Activated naive CD8-positive, alpha-beta T cell treated with anti-CD3 and anti-CD28 coated beads, Interleukin-2, amount 50 U/mL, for 16 hours (primary cell): ENCODE measurements around the gene KBTBD6.
A peak's percentile ranks its signal among the peaks of the same experiment; 100 is the strongest.
"Not testable (repeated sequence)": the region's sequence is repeated elsewhere in the genome, so short reads cannot be mapped to it uniquely, and the experiment has no call there.

Experiments
- DNase-seq: peaks from one replicate; pipeline ENCODE4 v3.0.0-alpha.2; 2020; ENCODE audit warnings: low read depth, low spot score

The KBTBD6 gene

GRCh38 chr13:41132512-41133152 is at the start of gene KBTBD6:
TSS of gene KBTBD6 (minus strand) at chr13:41132802. CDS start at chr13:41132511, 291 bp downstream.
- DNase-seq, result peak; percentile 88

- DNase-seq, result no peak
Measured at GRCh38 chr13:41182231-41182630, 49.6 kb upstream of the KBTBD6 start.

- no peak for DNase-seq
Measured at GRCh38 chr13:41179593-41180250, 47.1 kb upstream of the KBTBD6 start.

GRCh38 chr13:41178040-41178439 is 45.4 kb upstream of the KBTBD6 start:
- no peak for DNase-seq

- DNase-seq, result no peak
Measured at GRCh38 chr13:41177616-41178015, 45.0 kb upstream of the KBTBD6 start.

GRCh38 chr13:41175576-41175975 is 43.0 kb upstream of the KBTBD6 start:
- not testable (repeated sequence) for DNase-seq

GRCh38 chr13:41162151-41162550 is 29.5 kb upstream of the KBTBD6 start:
- no peak for DNase-seq

- DNase-seq, result no peak
Measured at GRCh38 chr13:41159174-41159573, 26.6 kb upstream of the KBTBD6 start.

GRCh38 chr13:41157048-41157717 is 24.6 kb upstream of the KBTBD6 start:
- DNase-seq, result no peak

GRCh38 chr13:41156620-41157019 is 24.0 kb upstream of the KBTBD6 start:
- no peak for DNase-seq

- DNase-seq, result no peak
Measured at GRCh38 chr13:41154042-41154441, 21.4 kb upstream of the KBTBD6 start.

- no peak for DNase-seq
Measured at GRCh38 chr13:41152005-41152404, 19.4 kb upstream of the KBTBD6 start.

GRCh38 chr13:41150058-41150457 is 17.5 kb upstream of the KBTBD6 start:
- DNase-seq, result no peak

GRCh38 chr13:41148419-41149283 is 16.0 kb upstream of the KBTBD6 start:
- no peak for DNase-seq

GRCh38 chr13:41145136-41145908 is 12.7 kb upstream of the KBTBD6 start:
- no peak for DNase-seq

- DNase-seq, result no peak
Measured at GRCh38 chr13:41144576-41144975, 12.0 kb upstream of the KBTBD6 start.

- DNase-seq, result no peak
Measured at GRCh38 chr13:41139296-41139966, 6.8 kb upstream of the KBTBD6 start.

- DNase-seq, result no peak
Measured at GRCh38 chr13:41137951-41138350, 5.3 kb upstream of the KBTBD6 start.

GRCh38 chr13:41137241-41137640 is 4.6 kb upstream of the KBTBD6 start:
- no peak for DNase-seq

- DNase-seq, result no peak
Measured at GRCh38 chr13:41136396-41137031, 3.9 kb upstream of the KBTBD6 start.
